Loucy (cell line): ENCODE measurements around the gene SRP54.

ENCODE experiments used
- H2AFZ ChIP-seq: fragments of 200-600 bp; sonication (generic); 2 replicates; pipeline ENCODE4 v1.6.0; 2016; ENCODE audit warnings: antibody characterized with exemption, mild to moderate bottlenecking, low read length, moderate library complexity
- H3F3A ChIP-seq: fragments of 200-600 bp; 2 replicates; pipeline ENCODE4 v1.6.0; 2016; ENCODE audit warnings: antibody characterized with exemption, low read depth, mild to moderate bottlenecking
- H3K27me3 ChIP-seq: fragments of 200-600 bp; sonication (generic); 2 replicates; pipeline ENCODE4 v1.6.1; 2014; ENCODE audit warnings: low read length, mild to moderate bottlenecking; ENCODE audit not compliant: insufficient read depth, poor library complexity, severe bottlenecking
- H3K36me3 ChIP-seq: fragments of 200-600 bp; sonication (generic); 2 replicates; pipeline ENCODE4 v1.6.1; 2016; ENCODE audit warnings: low read length; ENCODE audit not compliant: insufficient read depth
- H3K4me1 ChIP-seq: fragments of 200-600 bp; sonication (generic); 2 replicates; pipeline ENCODE4 v1.5.1; 2014; ENCODE audit warnings: low read length, mild to moderate bottlenecking; ENCODE audit not compliant: insufficient read depth, poor library complexity, severe bottlenecking
- H3K4me2 ChIP-seq: fragments of 200-600 bp; sonication (generic); 2 replicates; pipeline ENCODE4 v1.6.0; 2014; ENCODE audit warnings: antibody characterized with exemption, low read length, low read depth, mild to moderate bottlenecking; ENCODE audit not compliant: poor library complexity, severe bottlenecking
- H3K4me3 ChIP-seq: fragments of 200-600 bp; sonication (generic); 2 replicates; pipeline ENCODE4 v1.5.1; 2014; ENCODE audit warnings: low read length, mild to moderate bottlenecking, mixed read lengths; ENCODE audit not compliant: poor library complexity, severe bottlenecking
- H3K79me2 ChIP-seq: fragments of 200-600 bp; sonication (generic); 2 replicates; pipeline ENCODE4 v1.6.1; 2014; ENCODE audit warnings: low read length; ENCODE audit not compliant: insufficient read depth
- H3K9ac ChIP-seq: fragments of 200-600 bp; sonication (generic); 2 replicates; pipeline ENCODE4 v1.6.0; 2014; ENCODE audit warnings: mild to moderate bottlenecking, low read depth, low read length, moderate library complexity; ENCODE audit not compliant: poor library complexity, severe bottlenecking
- H3K9me2 ChIP-seq: fragments of 200-600 bp; sonication (generic); replicated peaks from 2 replicates; pipeline ENCODE4 v1.6.1; 2016; ENCODE audit warnings: low read depth, low read length, mixed read lengths
- H3K9me3 ChIP-seq: fragments of 200-600 bp; sonication (generic); 2 replicates; pipeline ENCODE4 v1.6.1; 2014; ENCODE audit warnings: mild to moderate bottlenecking, antibody characterized with exemption, low read length, low read depth; ENCODE audit not compliant: insufficient read depth
- H4K20me1 ChIP-seq: fragments of 200-600 bp; sonication (generic); 2 replicates; pipeline ENCODE4 v1.6.0; 2014; ENCODE audit warnings: antibody characterized with exemption, low read length, mild to moderate bottlenecking; ENCODE audit not compliant: insufficient read depth, poor library complexity, severe bottlenecking
- EZH2phosphoT487 ChIP-seq: fragments of 200-600 bp; IDR thresholded peaks from 2 replicates; pipeline ENCODE4 v1.6.1; 2018; ENCODE audit warnings: antibody characterized with exemption, mild to moderate bottlenecking, moderate library complexity, borderline replicate concordance
- TF ChIP-seq, protein P1 (sequence below): fragments of 200-600 bp; sonication (generic); conservative IDR thresholded peaks from 2 replicates; pipeline ENCODE4 v1.5.1; 2014; ENCODE audit warnings: mild to moderate bottlenecking, antibody characterized with exemption, low read length

SRP54 gene

DNA sequence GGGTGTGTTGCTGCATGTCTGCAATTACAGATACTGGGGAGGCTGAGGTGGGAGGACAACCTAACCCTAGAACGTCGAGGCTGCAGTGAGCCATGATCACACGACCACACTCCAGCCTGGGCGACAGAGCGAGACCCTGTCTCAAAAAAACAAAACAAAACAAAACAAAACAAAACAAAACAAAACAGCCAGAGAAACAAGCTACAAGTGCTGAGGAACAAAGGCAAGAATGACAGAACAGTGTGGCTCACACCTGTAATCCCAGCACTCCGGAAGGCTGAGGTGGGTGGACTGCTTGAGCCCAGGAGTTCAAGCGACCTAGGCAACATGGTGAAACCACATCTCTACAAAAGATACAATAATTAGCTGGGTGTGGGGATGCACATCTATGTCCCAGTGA, 38.0 kb upstream of the SRP54 start:
- H3K79me2 ChIP-seq = no peaks in the 10 kb centered on the region
- H2AFZ ChIP-seq = no peak overlapping the region
- H3F3A ChIP-seq = no peaks in the 10 kb centered on the region
- no peak overlapping the region for H3K9ac ChIP-seq
- no peaks in the 10 kb centered on the region for H3K27me3 ChIP-seq
- no peak overlapping the region for H3K4me3 ChIP-seq
- no peak overlapping the region for H3K4me2 ChIP-seq
- H4K20me1 ChIP-seq = no peaks in the 10 kb centered on the region
- TF ChIP-seq, protein P1, sequence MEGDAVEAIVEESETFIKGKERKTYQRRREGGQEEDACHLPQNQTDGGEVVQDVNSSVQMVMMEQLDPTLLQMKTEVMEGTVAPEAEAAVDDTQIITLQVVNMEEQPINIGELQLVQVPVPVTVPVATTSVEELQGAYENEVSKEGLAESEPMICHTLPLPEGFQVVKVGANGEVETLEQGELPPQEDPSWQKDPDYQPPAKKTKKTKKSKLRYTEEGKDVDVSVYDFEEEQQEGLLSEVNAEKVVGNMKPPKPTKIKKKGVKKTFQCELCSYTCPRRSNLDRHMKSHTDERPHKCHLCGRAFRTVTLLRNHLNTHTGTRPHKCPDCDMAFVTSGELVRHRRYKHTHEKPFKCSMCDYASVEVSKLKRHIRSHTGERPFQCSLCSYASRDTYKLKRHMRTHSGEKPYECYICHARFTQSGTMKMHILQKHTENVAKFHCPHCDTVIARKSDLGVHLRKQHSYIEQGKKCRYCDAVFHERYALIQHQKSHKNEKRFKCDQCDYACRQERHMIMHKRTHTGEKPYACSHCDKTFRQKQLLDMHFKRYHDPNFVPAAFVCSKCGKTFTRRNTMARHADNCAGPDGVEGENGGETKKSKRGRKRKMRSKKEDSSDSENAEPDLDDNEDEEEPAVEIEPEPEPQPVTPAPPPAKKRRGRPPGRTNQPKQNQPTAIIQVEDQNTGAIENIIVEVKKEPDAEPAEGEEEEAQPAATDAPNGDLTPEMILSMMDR = no peak
- no peak for TF ChIP-seq EZH2phosphoT487
- no peaks in the 10 kb centered on the region for H3K9me2 ChIP-seq
- no peaks in the 10 kb centered on the region for H3K4me1 ChIP-seq
- no peaks in the 10 kb centered on the region for H3K36me3 ChIP-seq
- H3K9me3 ChIP-seq = peaks cover 5% of the 10 kb centered on the region; the same call in 1 of the 2 replicates

DNA sequence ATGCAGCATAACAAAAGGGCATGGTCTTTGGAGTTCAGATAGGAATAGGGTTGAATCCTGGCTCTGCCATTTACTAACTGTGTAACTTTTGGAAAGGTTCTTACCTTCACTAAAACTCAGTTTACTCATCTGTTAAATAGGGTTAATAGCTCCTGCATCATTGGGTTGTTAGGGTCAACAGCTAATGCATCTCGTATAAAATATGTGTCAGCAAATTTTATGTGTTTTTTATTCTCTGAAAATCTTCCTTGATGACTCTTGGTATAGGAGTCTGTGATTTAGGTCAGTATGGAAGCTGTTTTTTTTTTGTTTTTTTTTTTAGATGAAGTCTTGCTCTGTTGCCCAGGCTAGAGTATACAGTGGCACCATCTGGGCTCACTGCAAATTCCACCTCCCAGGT, 36.1 kb upstream of the SRP54 start:
- no peak overlapping the region for H3K9ac ChIP-seq

DNA sequence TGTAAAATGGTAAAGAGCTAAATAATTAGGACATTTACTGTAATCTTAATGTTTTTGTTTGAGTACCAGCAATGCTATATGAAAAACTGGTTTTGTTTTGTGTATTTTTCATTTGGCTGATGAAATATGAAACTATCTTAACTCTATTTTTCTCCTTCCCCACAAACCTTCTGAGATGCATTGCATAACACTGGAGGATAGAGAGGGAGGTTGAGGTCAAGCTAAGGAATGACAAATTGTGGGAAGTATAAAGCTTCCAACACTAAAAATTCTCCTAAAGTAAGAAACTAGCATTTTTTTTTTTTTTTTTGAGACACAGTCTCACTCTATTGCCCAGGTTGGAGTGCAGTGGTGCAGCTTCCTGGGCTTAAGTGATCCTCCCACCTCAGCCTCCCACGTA, 31.5 kb upstream of the SRP54 start:
- H3K4me3 ChIP-seq = no peak overlapping the region
- H3F3A ChIP-seq = no peaks in the 10 kb centered on the region
- H3K27me3 ChIP-seq = no peaks in the 10 kb centered on the region
- no peak overlapping the region for H3K4me2 ChIP-seq
- H3K9me3 ChIP-seq = no peaks in the 10 kb centered on the region
- no peaks in the 10 kb centered on the region for H3K4me1 ChIP-seq
- H3K36me3 ChIP-seq = peaks cover 3% of the 10 kb centered on the region; the same call in 1 of the 2 replicates
- no peaks in the 10 kb centered on the region for H3K9me2 ChIP-seq
- no peak overlapping the region for H2AFZ ChIP-seq
- H3K9ac ChIP-seq = no peak overlapping the region
- no peaks in the 10 kb centered on the region for H3K79me2 ChIP-seq
- H4K20me1 ChIP-seq = no peaks in the 10 kb centered on the region
- TF ChIP-seq EZH2phosphoT487 = no peak
- TF ChIP-seq, protein P1 = no peak

More for the DNA sequence above, 36.1 kb upstream of the SRP54 start:
- no peaks in the 10 kb centered on the region for H3K9me2 ChIP-seq
- TF ChIP-seq, protein P1 = no peak
- H2AFZ ChIP-seq = no peak overlapping the region
- peaks cover 5% of the 10 kb centered on the region; the same call in 1 of the 2 replicates for H3K9me3 ChIP-seq
- no peaks in the 10 kb centered on the region for H3K79me2 ChIP-seq
- H3K4me3 ChIP-seq = no peak overlapping the region
- H3K36me3 ChIP-seq = no peaks in the 10 kb centered on the region
- H3K27me3 ChIP-seq = no peaks in the 10 kb centered on the region
- no peaks in the 10 kb centered on the region for H3K4me1 ChIP-seq
- H3K4me2 ChIP-seq = no peak overlapping the region
- H4K20me1 ChIP-seq = no peaks in the 10 kb centered on the region
- H3F3A ChIP-seq = no peaks in the 10 kb centered on the region
